GM19463 (cell line): ENCODE measurements around the gene HSPBP1.

Source experiments
- ATAC-seq: cut with Tn5 transposase; IDR thresholded peaks from one replicate; pipeline ENCODE4 v1.9.1; 2021; ENCODE audit warnings: mild to moderate bottlenecking, moderate library complexity; ENCODE audit not compliant: unreplicated experiment

Gene HSPBP1

DNA sequence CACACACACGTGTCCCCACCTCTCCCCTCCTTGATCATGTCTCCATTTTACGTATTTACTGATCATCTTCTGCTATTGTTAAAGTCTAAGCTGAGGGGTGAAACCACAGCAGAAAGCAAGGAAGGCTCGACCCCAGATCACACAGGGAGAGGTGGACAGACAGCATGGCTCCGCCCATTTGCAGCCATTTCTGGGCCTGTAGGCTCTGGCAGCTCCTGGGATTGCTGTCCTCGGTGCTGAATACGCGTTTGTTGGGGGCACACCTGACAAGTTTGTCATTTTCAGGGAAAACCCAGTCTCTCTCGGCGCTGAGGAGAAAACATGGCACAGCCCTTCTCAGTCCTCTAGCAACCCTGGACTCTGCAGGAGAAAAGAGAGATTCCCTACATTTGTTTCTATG is 59.4 kb downstream of the HSPBP1 start:
- ATAC-seq: no peak

DNA sequence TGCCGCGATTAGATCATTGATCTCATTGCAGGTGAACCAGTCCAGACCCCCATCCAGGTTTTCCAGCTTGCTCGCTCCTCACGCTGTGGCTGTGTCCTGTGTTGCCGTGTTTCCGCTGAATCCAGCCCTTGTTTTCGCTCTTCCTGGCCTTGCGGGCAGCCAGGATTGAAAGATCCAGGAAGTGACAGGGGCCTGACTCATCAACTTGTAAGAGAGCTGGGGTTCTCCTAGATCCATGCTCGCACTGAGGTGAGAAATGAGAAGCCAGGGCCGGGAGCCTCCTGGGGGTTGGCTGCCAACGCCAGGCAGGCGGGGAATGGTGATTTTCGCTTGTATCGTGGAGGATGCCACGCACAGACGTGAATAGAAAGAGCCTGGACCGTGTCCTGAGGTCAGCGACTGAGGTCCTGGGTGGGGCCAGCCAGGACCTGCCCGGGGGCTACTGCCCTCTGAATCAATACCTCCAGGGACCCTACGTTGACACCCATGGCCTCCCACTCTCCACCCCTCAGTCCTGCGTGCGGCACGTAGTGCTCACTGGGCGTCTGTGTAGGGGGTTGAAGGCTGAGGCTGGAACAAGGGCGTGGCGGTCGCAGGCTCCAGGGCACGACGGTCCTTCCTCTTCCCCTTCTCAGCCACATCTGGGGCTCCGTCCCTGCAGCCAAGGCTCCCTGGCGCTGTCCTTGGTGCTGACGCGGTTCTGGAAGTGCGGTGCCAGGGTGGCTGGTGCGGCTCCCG is 63.3 kb downstream of the HSPBP1 start:
- no peak for ATAC-seq

DNA sequence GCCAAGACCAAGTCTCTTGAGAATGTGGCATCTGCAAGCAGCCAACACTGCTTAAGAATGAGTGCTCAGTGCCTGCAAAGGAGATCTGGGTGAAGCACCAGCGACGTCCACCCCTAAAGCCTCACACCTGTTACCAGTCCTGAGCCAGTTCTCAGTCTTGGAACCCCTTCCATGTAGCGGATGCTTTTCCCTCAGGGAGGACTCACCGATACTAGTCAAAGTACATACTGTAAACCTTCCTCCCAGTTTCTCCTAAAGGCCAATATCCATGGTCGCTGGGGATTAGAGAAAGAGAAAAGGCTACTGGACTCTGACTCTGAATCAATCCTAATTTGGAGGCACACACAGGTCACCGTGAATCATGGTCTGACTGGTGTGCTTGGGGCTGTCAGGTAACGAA is 66.4 kb downstream of the HSPBP1 start:
- ATAC-seq: no peak

DNA sequence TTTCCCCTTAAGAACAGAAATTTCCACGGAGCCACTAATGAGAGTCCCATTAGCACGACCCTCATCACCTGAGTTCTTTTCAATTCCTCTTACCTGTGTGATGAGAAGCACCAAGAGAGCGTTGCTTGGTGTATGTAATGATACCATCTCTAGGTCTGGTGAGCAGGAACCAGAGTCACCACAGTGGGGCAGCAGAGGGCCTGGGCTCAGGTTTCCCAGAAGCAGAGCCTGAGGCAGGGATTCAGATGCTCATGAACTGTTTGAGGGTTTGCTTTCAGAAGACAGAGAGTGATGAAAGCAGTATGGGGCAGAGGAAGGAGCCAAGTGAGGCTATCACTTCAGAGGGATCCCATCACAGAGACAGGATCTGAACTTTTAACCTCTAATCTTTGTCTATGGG is 67.5 kb downstream of the HSPBP1 start:
- ATAC-seq: no peak
